HG02623 (cell line): Measurements from ENCODE around the gene USH2A.
A peak's percentile ranks its signal among the peaks of the same experiment; 100 is the strongest.

ENCODE experiments used
- ATAC-seq: cut with Tn5 transposase; IDR thresholded peaks from one replicate; pipeline ENCODE4 v1.9.1; 2021; ENCODE audit warnings: moderate library complexity; ENCODE audit not compliant: unreplicated experiment

Gene USH2A

GRCh38 chr1:215606564-215607168, 816.6 kb downstream of the USH2A start:
- peak; percentile 46 for ATAC-seq

GRCh38 chr1:215606036-215606435, 817.2 kb downstream of the USH2A start:
- ATAC-seq = no peak

GRCh38 chr1:215605011-215605621, 818.1 kb downstream of the USH2A start:
- ATAC-seq = no peak

DNA sequence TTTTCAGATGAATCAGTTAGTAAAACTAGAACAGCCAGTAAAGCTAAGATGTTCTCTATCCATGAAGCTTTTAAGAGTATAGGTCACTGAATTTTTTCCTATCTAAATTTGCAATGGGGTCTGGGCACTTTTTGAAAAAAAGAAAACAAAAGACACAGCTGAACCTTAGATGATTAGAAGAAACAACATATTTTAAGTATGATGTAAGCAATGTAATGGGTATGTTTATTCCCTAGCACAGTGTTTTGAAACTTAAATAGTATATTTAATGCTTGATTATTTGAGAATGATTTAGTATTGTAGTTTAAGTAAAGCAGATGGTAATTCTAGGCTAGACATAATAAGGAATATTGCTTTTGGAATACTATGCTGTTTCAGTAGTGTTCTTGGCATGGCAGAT, 819.9 kb downstream of the USH2A start:
- no peak for ATAC-seq

GRCh38 chr1:215601276-215601675, 822.0 kb downstream of the USH2A start:
- no peak for ATAC-seq

DNA sequence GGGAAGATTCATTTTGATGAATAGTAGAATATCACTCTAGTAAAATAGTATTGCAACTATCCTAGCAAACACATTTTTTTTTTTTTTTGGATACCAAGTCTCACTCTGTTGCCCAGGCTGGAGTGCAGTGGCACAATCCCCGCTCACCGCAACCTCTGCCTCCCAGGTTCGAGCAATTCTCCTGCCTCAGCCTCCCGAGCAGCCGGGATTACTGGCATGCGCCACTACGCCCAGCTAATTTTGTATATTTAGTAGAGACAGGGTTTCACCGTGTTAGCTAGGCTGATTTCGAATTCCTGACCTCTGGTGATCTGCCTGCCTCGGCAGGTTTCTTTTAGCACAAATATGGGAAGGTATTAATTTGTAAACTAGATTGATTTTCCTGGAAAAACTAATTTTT, 822.4 kb downstream of the USH2A start:
- ATAC-seq = no peak

DNA sequence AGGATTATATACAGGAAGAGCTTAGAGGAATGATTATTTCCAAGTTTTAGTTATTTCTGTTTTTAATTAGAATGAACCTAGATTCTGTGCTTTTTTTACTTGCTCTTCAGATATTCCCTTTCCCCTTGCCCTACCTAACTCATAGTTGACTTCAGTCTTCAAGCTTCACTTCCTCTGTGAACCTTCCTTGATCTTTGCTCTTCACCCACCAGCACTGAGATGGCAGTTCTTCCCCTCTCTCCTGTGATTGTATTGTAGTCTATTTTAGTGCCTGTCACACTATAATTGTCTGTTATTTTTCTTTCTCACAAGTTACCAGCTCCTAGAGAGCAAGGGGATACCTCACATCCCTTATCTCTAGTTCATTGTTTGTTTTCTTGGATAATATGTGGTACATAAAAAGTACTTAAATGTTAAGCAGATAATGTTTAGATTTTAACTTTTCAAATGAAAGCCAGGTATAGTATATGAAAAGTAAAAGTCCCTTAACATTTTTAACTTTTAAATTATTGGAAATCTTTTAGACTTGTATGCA, 822.9 kb downstream of the USH2A start:
- no peak for ATAC-seq

- no peak for ATAC-seq
These were observed 823.7 kb downstream of the USH2A start for GRCh38 chr1:215599418-215600074.

DNA sequence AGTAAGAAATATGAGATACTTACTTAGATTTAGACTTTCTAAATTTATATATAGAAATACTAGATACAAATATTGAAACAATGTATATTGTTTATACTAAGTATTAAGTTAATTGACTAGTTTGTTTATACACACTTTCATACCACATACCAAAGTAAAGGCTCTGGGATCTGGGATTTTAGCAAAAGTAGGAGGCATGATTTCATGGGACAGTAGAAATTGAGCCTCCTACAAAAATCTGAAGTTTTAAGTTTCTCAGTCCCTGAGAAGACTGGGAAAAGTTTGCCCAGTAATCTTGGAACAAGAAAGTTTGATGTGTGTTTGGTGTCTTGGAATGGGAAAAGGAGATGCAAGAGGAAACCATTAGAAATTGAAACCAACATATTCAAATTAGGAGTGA, 825.3 kb downstream of the USH2A start:
- ATAC-seq = no peak

DNA sequence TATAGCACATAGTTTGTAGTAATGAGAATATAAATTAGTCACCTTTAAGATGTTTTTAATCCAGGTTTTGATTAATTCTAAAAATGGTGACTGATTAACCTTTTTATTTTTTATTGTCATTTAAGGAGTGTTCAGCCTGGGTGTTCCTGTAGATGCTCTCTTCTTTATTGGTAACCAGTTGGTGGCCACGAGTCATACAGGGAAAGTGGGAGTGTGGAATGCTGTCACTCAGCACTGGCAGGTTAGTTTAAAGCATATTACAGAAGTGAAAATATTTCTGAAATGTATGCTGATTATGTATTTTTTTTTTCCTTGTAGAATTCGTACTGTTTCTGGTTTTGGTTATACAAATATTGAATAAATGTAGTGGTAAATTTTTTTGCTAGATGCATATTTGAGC, 828.0 kb downstream of the USH2A start:
- no peak for ATAC-seq

- no peak for ATAC-seq
These were observed 828.6 kb downstream of the USH2A start for GRCh38 chr1:215594640-215595039.

DNA sequence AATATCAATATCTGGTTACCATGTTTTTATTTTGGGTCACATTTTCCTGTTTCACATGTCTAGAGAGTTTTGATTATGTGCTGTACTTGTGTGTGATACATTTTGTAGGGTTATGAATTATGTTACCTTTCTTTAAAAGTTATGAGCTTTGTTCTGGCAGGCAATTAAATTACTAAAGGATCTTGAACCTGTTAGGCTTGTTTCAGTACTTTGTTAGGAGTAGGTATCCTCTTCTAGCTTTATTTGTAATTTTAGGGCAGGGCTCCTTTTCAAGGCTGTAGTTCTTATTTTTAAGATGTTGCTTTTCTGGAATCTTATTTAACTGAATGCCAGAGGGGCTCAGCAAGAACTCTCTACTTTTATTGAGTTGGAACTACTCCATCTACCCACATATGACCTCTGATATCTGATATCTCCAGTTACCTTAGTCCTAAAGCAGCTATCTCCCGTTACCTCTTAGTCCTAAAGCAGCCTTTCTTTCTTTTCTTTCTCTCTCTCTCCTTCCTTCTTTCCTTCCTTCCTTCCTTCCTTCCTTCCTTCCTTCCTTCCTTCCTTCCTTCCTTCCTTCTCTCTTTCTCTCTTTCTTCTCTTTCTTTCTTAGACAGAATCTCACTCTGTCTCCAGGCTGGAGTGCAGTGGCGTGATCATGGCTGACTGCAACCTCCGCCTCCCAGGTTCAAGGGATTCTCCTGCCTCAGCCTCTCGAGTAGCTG, 832.3 kb downstream of the USH2A start:
- no peak for ATAC-seq

- no peak for ATAC-seq
These were observed 833.4 kb downstream of the USH2A start for GRCh38 chr1:215589650-215590435.

GRCh38 chr1:215584389-215584788, 838.9 kb downstream of the USH2A start:
- ATAC-seq = no peak

GRCh38 chr1:215583185-215583749, 840.0 kb downstream of the USH2A start:
- no peak for ATAC-seq

GRCh38 chr1:215581896-215582295, 841.4 kb downstream of the USH2A start:
- no peak for ATAC-seq
